Measurements from ENCODE around the gene LMF1. TPM values are rescaled to one million over a fixed set of nuclear protein-coding genes. Genes with fewer than 3 reads are reported as not detected.

The LMF1 gene
- total RNA-seq, 1 donor from 2014 or later, result 26.0 TPM

- no peak overlapping the region for H3K27ac ChIP-seq
- TF ChIP-seq CTCF (IDR thresholded peaks at IDR 0.05) (no peak), POLR2AphosphoS5 (IDR thresholded peaks at IDR 0.05; ENCODE audit: insufficient read depth in 1 of 2, low read depth in 1 of 2) (no peak), POLR2A (IDR thresholded peaks at IDR 0.05) (no peak)
- H3K36me3 ChIP-seq, result peaks cover 0 to 5% of the 10 kb centered on the region in 2 donors
- DNase-seq (ENCODE audit: extremely low spot score in 2 of 2), result no peak
- intact Hi-C loops (cut with DNase I), result no loop called here
- H3K9me3 ChIP-seq, result no peaks in the 10 kb centered on the region
- no peak overlapping the region for H3K4me3 ChIP-seq
- H3K4me1 ChIP-seq, result no peaks in the 10 kb centered on the region
- H3K27me3 ChIP-seq, result no peaks in the 10 kb centered on the region
These were observed 53.2 kb downstream of the LMF1 start for GRCh38 chr16:917591-918061.

- intact Hi-C loops (cut with DNase I), result no loop called here
- Histone ChIP-seq H3K36me3 (peaks cover 0 to 5% of the 10 kb centered on the region in 2 donors), H3K27me3 (no peaks in the 10 kb centered on the region), H3K9me3 (no peaks in the 10 kb centered on the region), H3K27ac (no peak overlapping the region), H3K4me1 (no peaks in the 10 kb centered on the region), H3K4me3 (no peak overlapping the region)
- TF ChIP-seq POLR2AphosphoS5 (IDR thresholded peaks at IDR 0.05; ENCODE audit: insufficient read depth in 1 of 2, low read depth in 1 of 2), result no peak
- no peak for TF ChIP-seq CTCF (IDR thresholded peaks at IDR 0.05)
- TF ChIP-seq POLR2A (IDR thresholded peaks at IDR 0.05), result no peak
- DNase-seq (ENCODE audit: extremely low spot score in 2 of 2), result no peak
These were observed 54.6 kb downstream of the LMF1 start for GRCh38 chr16:916035-916799.

- H3K4me1 ChIP-seq, result no peaks in the 10 kb centered on the region
- no peak overlapping the region for H3K27ac ChIP-seq
- no peaks in the 10 kb centered on the region for H3K9me3 ChIP-seq
- no peak for TF ChIP-seq CTCF (IDR thresholded peaks at IDR 0.05)
- TF ChIP-seq POLR2AphosphoS5 (IDR thresholded peaks at IDR 0.05; ENCODE audit: insufficient read depth in 1 of 2, low read depth in 1 of 2), result no peak
- no peak for TF ChIP-seq POLR2A (IDR thresholded peaks at IDR 0.05)
- no peak overlapping the region for H3K4me3 ChIP-seq
- intact Hi-C loops (cut with DNase I), result no loop called here
- H3K27me3 ChIP-seq, result no peaks in the 10 kb centered on the region
- peaks cover 0 to 5% of the 10 kb centered on the region in 2 donors for H3K36me3 ChIP-seq
- DNase-seq (ENCODE audit: extremely low spot score in 2 of 2), result no peak
These were observed 55.2 kb downstream of the LMF1 start for GRCh38 chr16:915546-915945.

GRCh38 chr16:914440-914839 lies 56.3 kb downstream of the LMF1 start:
- Histone ChIP-seq H3K36me3 (peaks cover 0 to 9% of the 10 kb centered on the region in 2 donors), H3K4me1 (no peaks in the 10 kb centered on the region), H3K27me3 (no peaks in the 10 kb centered on the region), H3K4me3 (no peak overlapping the region), H3K27ac (no peak overlapping the region), H3K9me3 (no peaks in the 10 kb centered on the region)
- TF ChIP-seq POLR2AphosphoS5 (IDR thresholded peaks at IDR 0.05; ENCODE audit: insufficient read depth in 1 of 2, low read depth in 1 of 2) (no peak), CTCF (IDR thresholded peaks at IDR 0.05) (no peak), POLR2A (IDR thresholded peaks at IDR 0.05) (no peak)
- intact Hi-C loops (cut with DNase I), result no loop called here
- peak in 1 of 2 donors; percentile 99 for DNase-seq (ENCODE audit: extremely low spot score in 2 of 2)

GRCh38 chr16:913817-914439 lies 56.9 kb downstream of the LMF1 start:
- TF ChIP-seq POLR2AphosphoS5 (IDR thresholded peaks at IDR 0.05; ENCODE audit: insufficient read depth in 1 of 2, low read depth in 1 of 2) (no peak), POLR2A (IDR thresholded peaks at IDR 0.05) (no peak), CTCF (IDR thresholded peaks at IDR 0.05) (no peak)
- Histone ChIP-seq H3K4me3 (no peak overlapping the region), H3K9me3 (no peaks in the 10 kb centered on the region), H3K27ac (no peak overlapping the region), H3K27me3 (no peaks in the 10 kb centered on the region), H3K36me3 (peaks cover 0 to 12% of the 10 kb centered on the region in 2 donors), H3K4me1 (no peaks in the 10 kb centered on the region)
- DNase-seq (ENCODE audit: extremely low spot score in 2 of 2), result no peak
- intact Hi-C loops (cut with DNase I), result no loop called here

Measured in vagina (tissue), 2 donors.